Activated CD8-positive, alpha-beta memory T cell treated with anti-CD3 and anti-CD28 coated beads for 4 hours (primary cell): Measurements from ENCODE around the gene PDE9A.

Source experiments
- DNase-seq, 2 donors: peaks; one replicate each; pipeline ENCODE4 v3.0.0-alpha.2; 2020; ENCODE audit warnings: low read depth in 2 of 2

Gene PDE9A

DNA sequence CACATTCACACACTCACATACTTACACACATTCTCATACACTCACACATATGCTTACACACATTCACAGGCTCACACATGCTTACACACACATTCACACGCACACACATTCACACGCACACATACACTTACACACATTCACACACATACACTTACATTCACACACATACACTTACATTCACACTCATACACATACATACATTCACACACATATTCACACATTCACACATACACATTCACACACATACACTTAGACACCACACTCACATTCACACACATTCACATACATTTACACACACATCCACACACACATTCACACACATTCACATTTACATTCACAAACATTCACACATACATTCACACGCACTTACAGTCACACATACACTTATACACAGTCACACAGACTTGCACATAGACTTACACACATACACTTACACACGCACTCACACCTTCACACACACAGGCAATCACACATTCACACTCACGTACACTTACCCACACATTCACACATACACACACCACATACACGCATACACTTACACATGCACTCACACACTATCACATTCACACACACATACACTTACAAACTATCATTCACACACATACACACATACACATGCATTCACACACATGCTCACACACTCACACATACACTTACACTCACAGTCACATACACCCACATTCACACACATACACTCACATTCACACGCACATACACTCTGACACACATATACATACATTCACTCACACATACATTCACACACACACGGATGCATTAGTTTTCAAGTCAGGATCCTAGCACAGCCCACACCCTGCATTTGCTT lies 16.8 kb downstream of the PDE9A start:
- no peak for DNase-seq

DNA sequence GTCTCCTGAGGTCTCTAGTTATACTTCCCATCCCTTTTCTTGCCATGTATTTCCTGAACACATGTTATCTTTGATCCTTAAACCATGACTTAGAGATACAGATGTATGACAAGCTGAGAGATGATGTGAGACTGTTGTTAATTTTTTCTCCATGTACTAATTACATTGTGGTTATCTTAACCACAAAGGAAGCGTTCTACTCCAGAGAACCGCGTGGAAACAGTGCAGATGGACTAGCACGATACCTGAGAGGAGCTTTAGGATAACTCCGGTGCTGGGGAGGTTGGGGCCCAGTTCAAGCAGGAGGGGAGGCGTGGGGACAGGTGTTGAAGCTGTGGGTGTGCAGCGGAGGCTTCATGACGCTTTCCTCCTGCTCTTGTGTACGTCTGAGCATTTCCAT lies 17.5 kb downstream of the PDE9A start:
- DNase-seq = no peak

DNA sequence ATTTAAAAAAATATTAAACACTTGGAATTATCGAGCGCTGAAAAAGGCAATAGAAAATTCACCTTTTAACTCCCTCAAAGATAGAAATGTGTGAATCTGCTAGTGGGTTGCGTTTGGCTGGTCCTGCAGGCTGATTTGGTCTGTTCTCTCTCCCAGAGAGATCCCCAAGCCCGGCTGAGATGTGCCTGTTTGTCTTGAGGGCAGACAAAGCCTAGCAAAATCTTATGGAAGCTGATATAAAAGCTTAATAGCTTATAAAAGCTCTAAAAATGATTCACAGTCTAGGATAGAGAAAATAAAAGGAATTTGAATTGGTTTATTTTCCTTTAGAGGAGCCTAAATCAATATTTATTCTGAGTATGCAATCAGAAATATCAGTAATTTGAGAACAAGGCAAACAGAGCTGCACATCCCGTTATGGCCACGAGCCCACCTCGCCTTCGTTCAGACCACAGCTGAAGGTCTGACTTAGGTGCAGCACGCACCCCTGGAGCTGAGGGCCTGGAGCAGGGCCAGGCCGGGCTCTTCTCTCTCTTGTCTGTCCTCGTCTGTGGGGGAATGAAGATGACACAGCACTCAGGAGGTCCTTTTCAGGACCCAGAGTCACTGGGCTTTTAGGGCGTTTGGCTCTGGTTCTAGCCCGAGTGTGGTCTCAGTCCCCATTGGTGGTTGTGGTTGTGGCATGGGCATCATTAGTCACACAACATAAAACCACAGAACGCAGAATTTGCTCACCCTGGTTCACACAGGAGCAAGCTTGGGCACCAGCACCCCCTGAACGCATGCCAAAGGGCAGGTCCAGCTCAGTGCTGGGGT lies 18.6 kb downstream of the PDE9A start:
- no peak for DNase-seq

DNA sequence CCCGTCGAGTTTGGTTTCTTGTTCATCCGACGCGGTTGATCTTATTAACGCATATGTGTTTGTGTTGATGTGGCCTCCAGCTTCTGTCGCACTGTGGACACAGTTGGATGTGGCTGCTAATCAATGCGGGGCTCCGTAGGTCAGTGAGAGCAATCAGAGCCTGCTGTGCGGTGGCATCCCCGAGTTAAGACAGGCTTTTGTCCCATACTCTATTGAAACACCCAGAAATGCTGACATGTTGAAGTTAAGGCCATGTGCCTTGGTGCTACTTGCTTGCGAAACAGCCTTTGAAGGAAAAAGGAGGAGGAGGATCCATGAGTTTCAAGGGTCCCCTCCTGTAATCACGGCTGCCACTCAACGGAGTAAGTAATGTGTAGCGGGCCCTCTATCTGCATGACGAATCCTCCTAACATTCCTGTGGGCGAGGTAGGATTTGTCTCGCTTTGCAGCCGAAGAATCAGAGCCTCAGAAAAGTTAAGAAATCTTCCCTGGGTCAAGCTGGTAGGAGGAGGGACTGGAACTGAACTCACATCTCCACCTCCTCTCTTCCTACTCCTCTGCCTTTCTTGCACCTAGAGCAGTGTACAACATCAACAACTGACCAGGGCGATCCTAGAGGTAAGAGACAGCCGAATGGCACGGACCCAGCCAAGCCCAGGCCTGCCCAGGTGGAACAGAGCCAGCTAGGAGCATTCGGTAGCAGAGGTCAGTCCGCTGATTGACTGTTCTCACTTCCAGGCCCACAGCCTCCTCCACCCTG lies 19.5 kb downstream of the PDE9A start:
- no peak for DNase-seq

DNA sequence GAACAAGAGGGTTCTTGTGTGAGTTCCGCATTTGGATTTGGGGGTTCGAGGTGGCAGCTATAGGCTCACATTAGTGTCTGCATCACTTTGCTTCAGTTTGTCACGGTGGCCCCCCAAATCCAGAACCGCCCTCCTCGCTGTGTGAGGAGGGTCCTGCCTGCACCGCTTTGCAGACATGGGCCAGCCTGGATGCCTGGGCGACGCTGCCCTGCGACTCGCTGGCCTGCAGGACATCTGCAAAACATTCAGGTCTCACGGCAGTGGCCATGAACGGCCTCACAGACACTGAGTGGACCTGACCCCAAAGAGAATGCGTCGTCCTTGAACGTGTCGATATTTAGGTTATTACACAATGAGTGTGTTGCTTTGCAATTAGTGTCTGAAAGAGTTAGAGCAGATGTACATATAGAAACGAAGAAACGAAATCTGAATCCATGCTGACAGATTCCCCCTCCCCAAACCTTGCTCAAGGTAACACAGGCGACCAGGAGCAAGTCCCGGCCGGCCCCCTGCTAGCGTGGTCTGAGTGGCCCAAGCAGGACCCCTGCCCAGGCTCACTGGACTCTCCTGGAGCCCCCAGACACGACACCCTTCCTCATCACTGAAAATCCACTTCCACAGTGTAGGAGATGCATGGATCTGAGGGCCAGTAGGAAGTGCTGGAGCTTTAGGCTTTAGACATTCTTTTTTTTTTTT lies 20.4 kb downstream of the PDE9A start:
- DNase-seq = no peak

DNA sequence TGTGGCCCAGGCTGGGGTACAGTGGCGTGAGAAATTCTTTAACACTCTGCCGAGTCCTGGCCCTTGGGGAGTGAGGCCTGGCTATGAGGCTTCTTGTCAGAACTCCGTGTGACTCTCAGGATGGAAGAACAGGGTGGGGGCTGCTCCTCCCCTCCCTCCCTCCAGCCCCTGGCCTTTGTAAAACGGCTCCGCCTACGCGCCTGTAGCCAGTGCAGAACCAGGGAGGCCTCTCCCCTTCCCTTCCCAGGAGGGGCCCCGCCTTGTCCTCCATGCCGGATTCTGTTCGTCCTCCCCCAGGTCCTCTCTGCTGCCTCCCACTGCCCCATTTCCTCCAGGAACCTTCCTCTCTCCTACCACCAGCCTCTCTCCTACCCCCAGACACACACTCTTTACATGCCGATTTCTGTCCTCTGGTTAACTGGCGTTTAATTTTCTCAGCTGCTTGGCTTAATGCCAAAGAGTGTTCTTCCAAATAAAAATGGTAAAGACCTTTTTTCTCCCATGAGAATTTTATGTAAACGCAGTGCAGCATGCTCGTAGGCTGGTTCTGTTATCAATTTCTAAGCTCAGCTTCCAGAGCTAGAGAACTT lies 21.0 kb downstream of the PDE9A start:
- DNase-seq = no peak

DNA sequence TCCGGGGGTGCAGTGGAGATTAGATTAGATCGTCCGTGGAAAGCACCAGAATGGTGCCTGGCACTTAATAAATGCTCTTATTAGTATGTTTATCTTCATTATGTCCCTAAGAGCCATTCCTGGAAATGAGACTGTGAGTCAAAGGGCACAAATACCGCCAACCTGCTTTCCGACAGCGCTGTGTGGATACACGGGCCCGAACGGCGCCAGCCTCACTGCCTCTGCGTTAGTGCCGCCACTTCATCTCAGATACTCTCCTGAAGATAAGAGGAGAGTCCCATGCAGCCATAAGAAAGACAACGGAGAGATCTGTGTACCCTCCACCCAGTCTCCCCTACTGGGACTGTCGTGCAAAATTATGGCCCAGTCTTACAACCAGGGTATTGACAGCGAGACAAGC lies 22.0 kb downstream of the PDE9A start:
- DNase-seq = no peak

DNA sequence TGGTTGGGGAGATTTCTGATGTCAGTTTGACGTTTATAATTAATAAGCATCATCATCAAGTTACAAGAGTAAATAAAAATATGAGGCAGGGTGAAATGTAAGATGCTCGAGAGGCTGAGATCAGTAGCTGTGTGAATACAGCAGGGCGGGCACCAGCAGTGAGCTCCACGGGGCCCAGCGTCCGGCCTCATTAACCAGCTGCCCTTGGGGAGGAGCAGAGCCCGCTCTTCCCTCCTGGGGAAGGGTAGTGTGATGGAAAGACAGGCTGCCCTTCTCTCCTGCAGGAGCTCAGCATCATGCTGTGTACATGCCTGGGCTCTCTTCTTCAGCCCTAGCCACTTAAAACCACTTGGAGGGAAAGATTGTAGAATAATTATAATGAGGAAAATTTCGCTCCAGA lies 23.4 kb downstream of the PDE9A start:
- no peak for DNase-seq

DNA sequence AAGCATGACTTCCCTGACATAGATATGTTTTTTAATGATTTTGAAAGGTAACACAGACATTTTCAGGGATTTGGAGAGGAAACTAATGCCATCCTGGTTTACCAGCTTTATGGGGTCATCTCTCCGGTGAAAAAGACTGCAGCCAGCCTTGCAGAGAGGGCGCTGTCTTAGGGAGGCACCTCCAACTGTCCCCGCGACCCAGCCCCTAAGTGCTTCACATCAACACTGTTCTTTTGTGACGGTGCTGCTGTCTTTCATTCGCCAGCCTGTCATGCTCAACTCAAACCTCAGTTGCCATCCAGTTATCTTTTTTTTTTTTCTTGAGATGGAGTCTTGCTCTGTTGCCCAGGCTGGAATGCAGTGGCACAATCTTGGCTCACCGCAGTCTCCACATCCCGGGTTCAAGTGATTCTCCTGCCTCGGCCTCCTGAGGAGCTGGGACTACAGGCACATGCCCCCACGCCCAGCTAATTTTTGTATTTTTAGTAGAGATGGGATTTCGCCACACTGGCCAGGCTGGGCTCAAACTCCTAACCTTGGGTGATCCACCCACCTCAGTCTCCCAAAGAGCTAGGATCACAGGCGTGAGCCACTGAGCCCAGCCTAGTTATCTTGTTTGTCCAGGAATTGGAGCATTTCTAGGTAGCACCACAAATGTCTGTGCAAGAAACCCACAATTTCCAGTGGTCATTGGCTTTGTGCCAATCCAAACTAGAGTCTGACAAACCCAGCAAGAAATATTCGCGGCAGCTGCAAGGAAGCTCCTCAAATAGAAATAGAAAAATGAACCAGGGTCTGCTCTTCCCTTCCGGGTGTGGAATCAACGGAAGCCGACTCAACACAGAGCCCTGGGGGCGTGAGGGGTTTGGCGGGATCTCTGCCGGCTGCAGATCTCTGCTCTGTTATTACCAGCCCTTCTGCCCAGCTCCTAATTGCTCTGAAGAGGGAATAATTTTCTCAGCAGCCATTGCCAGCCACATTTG lies 24.2 kb downstream of the PDE9A start:
- DNase-seq = no peak

DNA sequence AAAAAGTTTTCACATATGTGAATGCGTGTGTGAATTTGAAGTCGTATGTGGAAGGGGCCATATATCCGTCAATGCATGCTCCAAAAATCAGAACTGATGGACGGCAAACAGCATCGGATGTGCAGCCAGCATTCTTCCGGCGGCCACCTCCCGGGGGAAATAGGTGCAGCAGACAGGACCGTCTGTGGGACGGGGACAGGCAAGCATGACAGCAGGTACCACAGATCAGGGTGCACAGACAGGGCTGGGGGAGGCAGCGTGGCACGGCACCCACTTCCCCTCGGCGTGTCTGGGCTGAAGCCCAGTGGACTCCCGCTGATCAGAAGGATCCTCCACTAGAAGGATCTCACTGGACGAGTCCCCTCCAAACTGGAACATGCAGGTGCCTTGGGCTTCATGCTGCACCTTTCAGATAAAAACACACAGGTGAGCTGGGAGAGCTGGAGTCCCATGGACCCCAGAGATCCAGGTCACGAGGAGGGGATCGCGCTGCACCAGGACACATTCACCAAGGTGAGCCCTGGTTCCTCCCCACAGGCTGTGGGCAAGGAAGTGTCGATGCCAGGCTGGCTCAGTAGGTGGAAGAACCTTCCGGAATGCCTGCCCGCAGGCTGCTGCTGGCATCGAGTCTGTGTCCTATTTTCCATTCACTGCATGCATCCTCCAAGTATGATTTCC lies 25.3 kb downstream of the PDE9A start:
- no peak for DNase-seq

DNA sequence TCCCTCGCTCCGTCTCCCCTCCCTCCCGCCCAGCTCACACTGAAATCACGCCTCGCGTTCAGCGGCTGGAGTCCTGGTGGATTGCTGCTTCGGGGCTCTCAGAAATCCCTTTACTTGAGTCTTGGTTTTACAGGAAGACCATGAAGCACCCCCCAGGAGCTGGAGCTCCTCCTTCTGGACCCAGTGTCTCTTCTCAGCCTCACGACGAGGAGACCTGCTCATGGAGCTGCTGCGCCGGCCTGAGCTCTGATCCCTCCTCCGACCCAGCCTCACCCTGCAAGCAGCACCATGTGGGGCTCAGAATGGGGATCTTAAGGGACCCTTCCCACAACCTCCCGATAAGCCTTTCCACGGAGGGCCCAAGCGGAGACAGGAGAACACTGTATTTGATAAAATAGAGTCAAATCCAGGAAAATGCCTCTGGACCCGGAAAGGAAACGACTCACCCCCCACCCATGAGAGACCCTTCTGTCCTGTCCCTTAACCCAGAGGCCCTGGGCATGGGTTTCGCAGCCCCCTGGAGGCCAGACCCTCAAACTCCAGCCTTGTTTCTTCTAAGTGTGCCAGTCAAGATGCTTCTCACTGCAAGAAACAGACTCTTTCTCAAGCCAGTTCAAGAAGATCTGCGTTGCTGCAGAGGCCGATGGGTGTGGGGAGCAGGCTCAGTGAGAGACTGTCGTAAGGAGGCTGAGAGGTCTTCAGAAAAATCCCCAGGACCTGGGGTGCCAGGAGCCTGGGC lies 26.1 kb downstream of the PDE9A start:
- no peak for DNase-seq

DNA sequence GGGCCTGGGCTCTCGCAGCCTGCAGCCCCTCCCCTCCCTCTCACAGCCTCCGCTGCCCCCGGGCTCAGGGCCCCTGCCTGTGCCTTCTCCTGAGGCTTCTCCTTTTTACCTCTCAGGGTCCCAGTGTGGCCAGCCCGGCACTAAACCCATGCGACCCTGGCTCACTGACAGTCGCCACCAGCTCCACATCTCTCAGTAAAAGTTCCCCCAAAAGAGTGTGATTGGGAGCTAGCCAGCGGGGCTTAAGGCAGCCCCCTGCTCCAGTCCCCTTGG lies 26.6 kb downstream of the PDE9A start:
- no peak for DNase-seq

DNA sequence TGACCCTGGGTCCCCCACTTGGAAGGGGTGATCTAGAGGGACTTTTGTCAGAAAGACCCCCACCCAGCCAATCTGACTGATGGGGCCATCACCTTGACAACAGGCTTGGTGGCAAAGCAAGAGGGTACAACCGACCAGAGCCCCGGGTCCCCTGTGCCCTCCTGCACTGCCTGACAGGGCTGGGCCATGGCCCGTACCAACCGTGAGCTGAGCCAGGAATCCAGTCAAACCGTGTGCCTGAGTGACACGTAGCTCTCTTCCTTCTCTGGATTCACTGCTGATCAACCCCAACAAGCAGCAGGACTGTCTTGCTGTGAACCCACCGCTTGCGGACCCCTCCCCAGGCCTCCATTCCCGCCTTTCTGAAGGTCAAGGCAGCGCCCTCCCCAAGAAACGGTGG lies 27.0 kb downstream of the PDE9A start:
- no peak for DNase-seq

DNA sequence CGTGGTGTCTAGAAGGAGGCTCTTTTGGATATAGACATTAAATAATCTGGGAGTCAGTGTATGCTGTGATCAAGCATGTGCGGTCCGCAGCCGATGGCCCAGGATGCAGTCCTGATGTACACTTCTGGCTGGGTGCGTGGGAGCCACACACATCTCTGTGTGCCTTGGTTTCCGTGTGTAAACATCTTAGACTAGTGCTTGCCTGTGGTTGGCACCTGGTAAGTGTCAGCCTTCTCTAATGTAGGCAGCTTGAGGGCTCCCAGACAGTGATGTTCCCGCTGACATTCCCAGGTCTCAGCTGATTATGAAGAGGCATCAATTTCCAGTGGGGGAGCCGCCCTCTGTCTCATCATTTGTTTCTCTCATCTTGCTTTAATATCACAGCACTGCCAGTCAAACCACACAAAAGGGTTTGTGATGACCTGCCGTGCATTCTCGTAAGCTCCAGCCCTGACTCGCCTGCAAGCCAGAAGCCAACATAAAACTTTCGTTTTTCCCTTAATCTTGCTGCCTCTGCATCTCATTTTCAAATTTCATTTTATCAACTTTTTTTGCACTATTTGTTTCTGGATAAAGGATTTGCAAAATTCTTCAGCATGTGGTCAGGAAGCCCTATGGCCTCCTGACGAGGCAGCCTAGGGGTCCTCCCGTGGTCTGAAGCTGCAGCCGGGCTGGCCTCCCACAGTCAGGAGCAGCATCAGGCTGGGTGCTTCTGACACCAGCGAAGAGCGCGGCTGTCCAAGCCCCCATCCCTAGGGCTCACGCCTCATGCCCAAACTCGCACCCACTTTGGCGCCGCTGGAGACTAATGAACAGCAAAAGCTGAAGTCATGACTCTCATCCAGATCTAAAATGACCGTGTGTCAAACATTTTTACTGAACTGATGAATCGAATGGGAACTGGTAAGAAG lies 28.1 kb downstream of the PDE9A start:
- DNase-seq = no peak

DNA sequence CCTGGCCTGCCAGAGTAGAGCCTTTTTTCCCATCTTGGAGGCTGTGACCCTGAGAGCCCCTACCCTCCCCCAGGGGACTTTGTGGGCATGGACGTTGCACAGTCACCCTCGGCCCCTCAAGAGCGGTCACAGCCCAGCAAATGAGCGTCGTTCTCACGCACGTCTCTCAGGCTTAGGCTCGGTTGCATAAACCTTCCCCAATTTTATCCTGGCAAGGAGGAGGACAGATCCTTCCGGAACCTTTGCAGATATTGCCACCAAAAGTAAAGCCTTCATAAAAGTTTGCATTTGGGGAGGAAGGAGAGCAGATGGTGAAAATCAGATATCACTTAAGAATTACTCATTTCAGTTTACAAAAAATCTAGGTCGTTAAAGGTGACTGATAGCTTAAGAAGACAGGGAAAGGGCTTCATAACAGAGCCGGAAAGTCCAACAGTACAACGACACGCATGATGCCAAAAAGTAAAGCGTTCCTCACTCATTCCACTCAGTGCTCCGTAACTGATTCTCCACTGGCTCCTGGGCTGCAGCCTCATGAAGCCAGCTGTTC lies 29.3 kb downstream of the PDE9A start:
- DNase-seq = no peak

DNA sequence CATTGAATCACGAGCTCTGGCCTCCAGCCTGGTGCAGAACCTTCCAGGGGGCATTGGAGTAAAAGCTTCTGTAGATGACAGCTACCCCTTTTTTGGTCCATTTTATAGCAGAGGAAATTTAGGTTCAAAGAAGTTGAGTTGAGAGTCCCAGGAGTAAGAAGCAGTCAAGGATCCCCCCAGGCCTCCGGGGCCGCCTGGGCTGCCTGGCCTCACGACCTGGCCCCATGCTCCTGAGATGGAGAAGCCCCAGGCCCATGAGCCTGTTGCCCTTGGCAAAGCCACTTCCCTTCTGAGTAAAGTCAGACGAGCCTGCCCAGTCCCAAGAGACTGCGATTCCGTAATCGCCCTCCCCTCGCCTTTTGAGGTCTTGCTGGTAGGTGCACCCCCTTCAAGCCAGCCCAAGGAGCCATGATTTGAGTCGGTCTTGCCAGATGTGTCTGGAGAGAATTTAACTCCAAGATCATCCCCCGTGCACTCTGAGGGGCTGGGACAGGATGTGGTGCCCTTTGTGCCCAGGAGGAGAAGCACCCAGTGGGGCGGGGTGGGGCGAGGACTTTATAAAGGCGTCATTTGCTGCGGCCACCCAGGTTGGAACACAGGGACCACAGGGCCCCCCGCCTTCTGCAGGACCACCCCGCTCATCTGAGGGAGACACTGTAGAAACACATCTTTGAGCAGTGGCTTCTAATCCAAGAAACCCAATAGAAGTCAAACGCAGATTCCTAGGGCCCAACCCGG lies 30.1 kb downstream of the PDE9A start:
- no peak for DNase-seq
